ENCODE results near the gene STARD5. TPM values are rescaled to one million over a fixed set of nuclear protein-coding genes. Genes with fewer than 3 reads are reported as not detected.

Gene STARD5
- total and polyA plus RNA-seq, 2 of the 8 experiments (the other 6 are each of a cell fraction or from before 2014, with no cell fraction given) = 5.5 to 10.4 TPM

GRCh38 chr15:81372575-81372974, 48.6 kb upstream of the STARD5 start:
- Histone ChIP-seq H3K27ac (ENCODE audit: low read depth, low read length) (no peak overlapping the region), H3K56ac (replicated peaks; ENCODE audit: insufficient read length, low read depth, low read length) (no peak overlapping the region), H3K4me1 (replicated peaks in 1 of 4; ENCODE audit: control insufficient read depth in 3 of 4, insufficient read depth in 4 of 4, low read length in 3 of 4) (no peaks in the 10 kb centered on the region), H3K79me1 (ENCODE audit: low read depth, low read length) (no peaks in the 10 kb centered on the region), H2AK5ac (ENCODE audit: low read depth, low read length) (no peak overlapping the region), H3K23ac (ENCODE audit: insufficient read length) (no peak overlapping the region), H2BK15ac (ENCODE audit: low read length) (no peak overlapping the region), H3K9me3 (ENCODE audit: insufficient read depth in 2 of 2, low read depth in 1 of 2, low read length in 1 of 2) (no peaks in the 10 kb centered on the region), H3K18ac (ENCODE audit: extremely low read depth, low read length) (no peak overlapping the region), H3K36me3 (ENCODE audit: control insufficient read depth in 2 of 4, insufficient read depth in 4 of 4, low read length in 3 of 4) (no peaks in the 10 kb centered on the region), H3K4ac (replicated peaks; ENCODE audit: insufficient read length, low read depth, low read length) (no peak overlapping the region), H3K4me3 (ENCODE audit: extremely low read depth in 1 of 4, insufficient read depth in 2 of 4, low read depth in 3 of 4, low read length in 4 of 4) (no peak overlapping the region), H4K8ac (ENCODE audit: extremely low read depth, insufficient read depth, low read length) (no peak overlapping the region), H4K91ac (replicated peaks; ENCODE audit: insufficient read length, low read length) (no peak overlapping the region), H2BK5ac (ENCODE audit: low read depth, low read length) (no peak overlapping the region), H3K9ac (replicated peaks in 1 of 4; ENCODE audit: extremely low read depth in 1 of 4, low read depth in 3 of 4, low read length in 3 of 4) (no peak overlapping the region), H4K5ac (ENCODE audit: insufficient read length, low read depth, low read length) (no peak overlapping the region), H4K20me1 (replicated peaks in 1 of 2; ENCODE audit: control insufficient read depth in 1 of 2, insufficient read depth in 2 of 2, low read length in 2 of 2) (no peaks in the 10 kb centered on the region), H3K27me3 (replicated peaks in 1 of 4; ENCODE audit: control insufficient read depth in 3 of 4, extremely low read depth in 1 of 4, insufficient read depth in 3 of 4, low read length in 3 of 4) (no peaks in the 10 kb centered on the region), H3K4me2 (ENCODE audit: insufficient read depth in 1 of 2, low read depth in 2 of 2, low read length in 2 of 2) (no peak overlapping the region), H2BK12ac (ENCODE audit: low read depth, low read length) (no peak overlapping the region), H3K23me2 (ENCODE audit: low read depth, low read length) (no peaks in the 10 kb centered on the region), H3K14ac (ENCODE audit: insufficient read length) (no peak overlapping the region), H2BK20ac (ENCODE audit: low read length) (no peak overlapping the region), H2BK120ac (replicated peaks; ENCODE audit: low read depth, low read length) (no peak overlapping the region), H3K79me2 (ENCODE audit: control insufficient read depth in 1 of 2, insufficient read depth in 2 of 2, low read length in 2 of 2) (no peaks in the 10 kb centered on the region), H2AFZ (ENCODE audit: low read length) (no peak overlapping the region)
- DNase-seq (ENCODE audit: low read depth in 1 of 2, low spot score in 2 of 2) (no peak), FAIRE-seq (no peak)
- 87% methylated on average over 3 of the region's 3 CpGs; no CpG with 5 or more reads in 1 of the 2 experiments for WGBS, 2 experiments (ENCODE audit: extremely low coverage in 1 of 2, insufficient coverage in 1 of 2, insufficient read length in 1 of 2, insufficient replicate concordance in 2 of 2, low coverage in 1 of 2, low lambda C conversion rate in 2 of 2, missing lambda C conversion rate in 1 of 2)
- POLR2A ChIA-PET (ENCODE audit: partially characterized antibody) = no interaction called here
- CTCF ChIA-PET (ENCODE audit: partially characterized antibody) = interaction anchor here (0.8 to 5.0 kb wide), 4 partner anchors 16 to 106 kb away, joined by 3 to 34 read pairs (median 4); no protein-coding TSS in a partner anchor
- TF ChIP-seq CBX5 (IDR thresholded peaks at IDR 0.05; ENCODE audit: low read depth, low read length) (no peak), POU5F1 (IDR thresholded peaks at IDR 0.05; ENCODE audit: low read depth, low read length) (no peak), CHD1 (IDR thresholded peaks at IDR 0.05; ENCODE audit: low read depth, low read length) (no peak), TCF12 (IDR thresholded peaks at IDR 0.05; ENCODE audit: low read depth, low read length) (no peak), CEBPB (IDR thresholded peaks at IDR 0.05; ENCODE audit: low read depth, low read length) (no peak), PHF8 (conservative IDR thresholded peaks at IDR 0.05; ENCODE audit: low read depth, low read length) (no peak), BRCA1 (IDR thresholded peaks at IDR 0.05; ENCODE audit: low read depth, low read length) (no peak), JUND (IDR thresholded peaks at IDR 0.05; ENCODE audit: low read length) (no peak), GTF2F1 (IDR thresholded peaks at IDR 0.05; ENCODE audit: borderline replicate concordance, low read depth, low read length) (no peak), RNF2 (IDR thresholded peaks at IDR 0.05; ENCODE audit: borderline replicate concordance, low read depth, low read length, missing control alignments, poor library complexity, severe bottlenecking) (no peak), BCL11A (IDR thresholded peaks at IDR 0.05; ENCODE audit: low read depth in 2 of 2, low read length in 2 of 2) (no peak), SP1 (IDR thresholded peaks at IDR 0.05; ENCODE audit: low read depth, low read length) (no peak), SUZ12 (IDR thresholded peaks at IDR 0.05; ENCODE audit: low read length) (no peak), NRF1 (IDR thresholded peaks at IDR 0.05; ENCODE audit: low read depth, low read length) (no peak)
- TF ChIP-seq, protein P1, sequence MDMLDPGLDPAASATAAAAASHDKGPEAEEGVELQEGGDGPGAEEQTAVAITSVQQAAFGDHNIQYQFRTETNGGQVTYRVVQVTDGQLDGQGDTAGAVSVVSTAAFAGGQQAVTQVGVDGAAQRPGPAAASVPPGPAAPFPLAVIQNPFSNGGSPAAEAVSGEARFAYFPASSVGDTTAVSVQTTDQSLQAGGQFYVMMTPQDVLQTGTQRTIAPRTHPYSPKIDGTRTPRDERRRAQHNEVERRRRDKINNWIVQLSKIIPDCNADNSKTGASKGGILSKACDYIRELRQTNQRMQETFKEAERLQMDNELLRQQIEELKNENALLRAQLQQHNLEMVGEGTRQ (IDR thresholded peaks at IDR 0.05; ENCODE audit: low read length) = no peak

All from H1 (cell line).